ENCODE measurements around the gene SCN5A.
A peak's percentile ranks its signal among the peaks of the same experiment; 100 is the strongest.

Gene SCN5A

DNA sequence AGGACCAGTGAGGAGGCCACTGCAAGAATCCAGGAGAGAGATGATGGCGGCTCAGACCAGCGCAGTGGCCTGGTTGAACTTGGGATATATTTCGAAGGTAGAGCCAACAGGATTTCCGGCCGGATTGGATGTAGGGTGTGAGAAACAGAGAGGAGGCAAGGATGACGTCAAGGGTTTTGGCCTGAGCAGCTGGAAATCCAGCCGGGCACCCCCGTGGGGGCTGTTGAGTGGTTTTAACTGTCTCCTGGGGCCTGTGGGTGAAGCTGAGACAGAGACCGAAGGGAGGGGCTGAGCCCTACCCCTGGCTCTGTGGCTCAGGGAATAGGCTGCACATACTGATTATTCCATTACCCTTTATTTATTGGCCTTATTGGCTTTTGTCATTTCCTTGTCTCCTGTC is 107.7 kb downstream of the SCN5A start:
- DNase-seq (ENCODE audit: low read depth in 2 of 2) = no peak

DNA sequence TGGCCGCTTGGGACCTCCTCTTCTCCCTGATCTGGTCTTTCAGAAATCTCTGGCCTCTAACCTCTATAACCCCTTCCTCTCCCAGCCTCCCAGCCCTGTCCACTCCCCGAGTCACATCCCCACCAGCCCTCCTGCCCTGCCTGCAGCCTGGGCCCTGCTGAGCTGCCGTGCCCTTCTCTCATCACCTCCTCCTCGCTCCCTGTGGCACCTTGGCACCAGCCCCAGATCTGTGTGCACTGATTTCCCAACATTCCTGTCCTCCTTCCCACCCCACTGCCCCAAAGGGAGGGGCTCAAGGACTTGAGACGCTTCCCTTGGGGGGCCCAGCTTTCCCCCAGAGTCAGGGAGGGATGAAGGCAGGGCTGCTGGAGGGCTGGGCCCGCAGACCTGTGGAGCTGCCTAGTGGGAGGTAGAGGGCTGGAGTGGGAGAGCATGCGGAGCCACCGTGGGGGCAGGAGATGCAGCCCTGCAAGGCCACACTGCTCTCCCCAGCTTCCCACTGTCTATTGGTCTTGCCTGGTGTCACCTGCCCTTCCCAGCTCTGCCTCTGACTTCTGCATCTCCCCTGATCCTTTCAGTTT is 110.6 kb downstream of the SCN5A start:
- DNase-seq (ENCODE audit: low read depth in 2 of 2) = no peak

DNA sequence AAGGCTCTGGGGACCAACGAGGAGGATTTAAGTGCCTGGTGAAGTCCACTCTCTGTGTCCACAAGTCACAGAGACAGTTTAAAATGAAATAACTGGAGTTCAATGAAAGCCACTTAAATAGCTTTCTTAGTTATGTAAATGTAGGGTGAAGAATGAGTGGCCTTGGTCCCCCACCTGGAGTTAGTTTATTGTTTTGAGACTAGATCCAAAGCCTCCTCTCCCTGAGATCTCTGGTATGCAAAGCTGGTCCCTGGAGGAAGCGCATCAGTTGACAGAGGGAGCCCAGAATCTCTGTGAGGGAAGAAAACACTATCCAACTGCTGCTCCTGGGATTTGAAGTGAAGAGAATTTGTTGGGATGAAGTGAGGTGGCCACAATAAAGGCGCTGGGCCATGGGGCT is 112.8 kb downstream of the SCN5A start:
- no peak for DNase-seq (ENCODE audit: low read depth in 2 of 2)

DNA sequence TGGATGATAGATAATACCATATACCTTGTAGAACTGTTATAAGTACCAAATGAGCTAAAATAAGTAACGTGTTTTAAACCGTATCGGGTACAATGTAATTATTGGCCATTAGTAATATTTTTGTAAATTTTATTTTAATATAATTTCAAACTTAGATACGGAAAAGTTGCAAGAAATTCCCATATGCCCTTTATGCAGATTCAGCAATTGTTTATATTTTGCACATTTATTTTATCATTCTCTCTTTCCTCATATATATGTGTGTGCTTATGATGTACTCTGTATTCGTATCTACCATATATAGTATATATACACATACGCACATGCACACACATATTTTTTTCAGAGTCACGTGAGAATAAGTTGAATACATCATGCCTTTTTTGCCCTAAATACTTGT is 114.9 kb downstream of the SCN5A start:
- DNase-seq (ENCODE audit: low read depth in 2 of 2) = no peak

DNA sequence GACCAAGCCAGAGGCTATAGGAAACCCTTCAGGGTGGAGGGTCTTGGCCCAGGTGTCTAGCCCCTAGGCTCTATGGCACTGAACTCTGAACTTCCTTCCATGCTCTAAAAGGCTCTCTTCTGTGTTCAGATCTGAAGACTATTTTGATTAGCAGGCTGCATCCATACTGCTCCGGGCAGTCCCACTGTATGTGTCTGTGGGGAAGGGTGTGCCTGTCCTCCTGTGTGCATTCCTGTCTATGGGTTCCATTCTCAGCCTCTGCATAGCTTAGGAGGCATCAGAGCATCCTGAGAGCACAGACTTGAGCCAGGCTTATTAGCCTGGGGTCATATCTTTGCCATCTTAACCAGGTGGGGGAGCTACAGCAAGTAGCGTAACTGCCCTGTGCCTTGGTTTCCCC is 115.3 kb downstream of the SCN5A start:
- DNase-seq (ENCODE audit: low read depth in 2 of 2) = no peak

DNA sequence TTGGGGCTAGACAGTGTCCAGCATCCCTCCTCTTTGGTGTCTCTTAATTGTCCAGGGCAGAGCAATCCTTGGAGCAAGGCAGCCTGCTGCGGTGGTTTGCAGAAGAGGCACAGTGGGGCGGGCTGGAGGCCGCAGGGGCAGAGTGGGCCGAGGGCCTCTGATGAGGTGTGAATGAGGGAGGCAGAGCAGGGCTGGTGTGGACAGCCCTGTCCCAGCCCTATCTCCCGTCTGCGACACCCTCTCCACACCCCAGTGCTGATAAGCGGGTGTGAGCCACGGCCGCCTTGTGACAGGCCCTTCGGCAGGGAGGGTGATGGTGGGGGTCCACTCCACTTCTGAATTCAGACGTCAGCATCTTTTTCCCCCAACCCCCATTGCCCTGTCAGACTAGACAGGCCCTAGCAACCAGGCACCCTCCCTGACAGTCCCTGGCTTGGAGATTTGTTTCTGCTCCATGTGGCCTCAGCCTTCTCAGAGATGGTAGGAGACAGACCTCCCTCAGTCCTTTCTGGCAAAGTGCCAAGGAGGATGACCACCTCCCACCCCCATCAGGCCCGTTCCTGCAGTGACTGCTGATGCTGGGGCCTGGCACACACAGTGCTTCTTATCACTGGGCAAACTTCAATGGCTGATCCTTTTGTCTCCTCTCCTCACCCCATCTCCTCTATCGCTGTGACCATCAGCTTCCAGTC is 116.1 kb downstream of the SCN5A start:
- DNase-seq (ENCODE audit: low read depth in 2 of 2) = no peak

DNA sequence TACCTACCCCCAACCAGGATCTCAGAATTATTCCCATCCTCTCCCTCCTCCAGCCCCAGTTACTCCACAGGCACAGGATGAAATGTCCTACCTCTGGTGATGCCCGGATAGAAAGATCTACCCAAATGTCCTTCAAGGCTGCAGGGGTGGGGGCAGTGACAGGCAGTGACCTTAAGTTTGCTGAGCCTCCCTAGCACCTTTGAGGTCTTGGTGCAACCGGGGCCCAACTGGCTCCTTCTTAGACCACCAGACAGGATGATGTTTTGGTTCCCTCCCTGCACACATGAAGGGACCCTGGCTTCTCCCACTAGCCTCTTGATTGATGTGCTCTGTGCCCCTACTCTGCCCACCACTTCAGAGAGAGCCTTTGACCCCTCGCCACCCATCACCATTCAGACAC is 117.0 kb downstream of the SCN5A start:
- DNase-seq (ENCODE audit: low read depth in 2 of 2) = no peak

DNA sequence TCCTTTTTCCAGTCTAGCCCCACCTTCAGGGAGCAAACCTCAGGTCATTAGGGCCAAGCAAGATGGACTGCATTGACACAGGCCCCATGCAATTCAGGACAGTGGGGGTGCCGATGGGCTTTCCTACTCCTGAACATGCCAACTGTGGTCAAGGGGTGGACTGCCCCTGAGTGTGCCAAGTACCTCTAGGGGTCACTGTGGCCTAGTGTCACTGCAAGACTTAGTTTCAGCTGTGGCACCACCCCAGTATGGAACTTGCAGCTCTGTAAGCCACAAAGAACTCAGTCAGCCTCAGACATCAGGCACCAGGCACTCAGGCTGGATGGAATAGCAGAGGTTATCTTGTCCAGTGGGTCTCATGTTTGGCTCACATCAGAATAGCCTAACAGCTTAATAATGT is 121.0 kb downstream of the SCN5A start:
- no peak for DNase-seq (ENCODE audit: low read depth in 2 of 2)

DNA sequence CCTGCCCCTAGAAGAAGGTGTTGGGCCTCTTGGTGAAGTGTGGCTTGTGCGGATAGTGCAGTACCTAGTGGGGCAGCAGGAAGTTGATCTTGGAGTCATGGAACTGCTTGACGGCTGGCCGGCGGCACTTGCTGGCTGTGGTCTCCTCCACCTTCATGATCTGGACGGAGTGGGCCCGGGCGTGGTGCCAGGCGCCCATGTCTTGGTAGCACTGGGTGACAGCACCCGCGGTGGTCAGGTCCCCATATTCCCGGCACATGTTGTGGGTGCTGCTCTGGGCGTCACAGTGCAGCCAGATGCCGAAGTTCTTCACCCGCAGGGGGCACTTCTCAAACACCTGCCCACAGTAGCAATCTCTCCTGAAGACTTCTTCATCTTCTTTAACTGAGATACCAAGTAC is 122.7 kb downstream of the SCN5A start:
- no peak for DNase-seq (ENCODE audit: low read depth in 2 of 2)

DNA sequence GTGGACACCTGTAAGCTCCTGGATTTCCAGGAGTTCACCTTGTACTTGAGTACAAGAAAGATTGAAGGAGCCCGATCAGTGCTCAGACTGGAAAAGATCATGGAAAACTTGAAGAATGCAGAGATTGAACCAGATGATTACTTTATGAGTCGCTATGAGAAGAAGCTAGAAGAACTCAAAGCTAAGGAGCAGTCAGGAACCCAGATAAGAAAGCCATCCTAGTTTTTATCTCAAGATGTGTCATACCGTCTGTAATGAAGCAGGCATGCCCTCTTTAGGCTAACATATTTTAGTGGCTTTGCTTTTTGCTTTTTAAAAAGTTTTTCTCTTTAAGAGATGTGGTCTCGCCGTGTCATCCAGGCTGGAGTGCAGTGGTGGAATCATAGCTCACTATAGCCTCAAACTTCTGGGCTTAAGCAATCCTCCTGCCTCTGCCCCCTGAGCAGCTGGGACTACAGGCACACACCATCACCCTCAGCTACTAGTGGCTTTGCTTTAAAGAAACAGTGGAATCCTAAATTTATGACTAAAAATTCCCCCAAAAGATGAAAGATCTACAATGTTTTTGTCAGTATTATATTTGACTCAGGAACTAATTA is 125.2 kb downstream of the SCN5A start:
- DNase-seq (ENCODE audit: low read depth in 2 of 2) = no peak

DNA sequence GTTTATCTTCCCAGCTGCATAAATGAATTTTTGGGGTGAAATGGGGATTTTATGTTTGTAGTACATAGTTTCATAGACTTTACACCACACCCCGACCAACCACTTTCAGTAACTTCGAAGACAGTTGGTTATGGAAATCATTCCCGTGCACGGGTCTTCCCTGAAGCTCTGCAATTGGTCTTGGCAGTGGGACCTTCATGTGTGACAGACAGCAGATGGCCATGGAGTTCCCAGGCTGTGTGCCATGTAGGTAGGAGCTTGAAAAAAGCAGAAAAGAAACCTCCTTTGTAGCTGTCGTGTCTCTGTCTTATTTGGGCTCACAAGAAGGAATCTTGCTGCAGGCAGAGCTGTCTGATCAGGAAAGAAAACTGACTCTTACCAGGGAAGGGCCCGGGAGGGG is 127.5 kb downstream of the SCN5A start:
- no peak for DNase-seq (ENCODE audit: low read depth in 2 of 2)

DNA sequence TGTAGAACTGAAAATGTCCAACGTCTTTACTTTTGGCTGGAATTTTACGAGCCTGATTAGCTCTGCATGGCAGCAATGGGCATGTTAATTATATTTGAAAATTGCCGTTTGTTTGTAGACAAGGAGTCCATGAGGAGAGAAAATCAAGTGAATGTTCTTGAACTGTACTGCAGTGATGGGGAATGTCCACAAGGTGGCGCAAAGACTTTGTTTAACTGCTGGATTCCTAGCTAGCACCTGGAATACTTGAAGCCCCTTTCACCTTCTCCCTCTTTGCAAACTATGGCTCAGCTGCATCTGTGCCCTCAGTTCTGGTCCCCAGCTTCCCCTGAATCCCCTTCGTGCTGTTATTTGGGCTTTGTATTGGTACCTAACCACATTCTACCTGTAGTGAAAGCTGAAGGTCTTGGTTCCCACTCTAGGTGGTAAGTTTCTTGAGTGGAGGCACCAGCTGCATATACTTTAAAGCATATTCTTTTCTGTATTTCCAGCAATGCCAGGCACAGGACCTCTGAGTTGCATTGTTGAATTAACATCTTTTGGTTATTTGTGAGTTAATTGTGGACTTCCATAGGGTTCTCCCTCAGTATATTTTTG is 128.0 kb downstream of the SCN5A start:
- DNase-seq (ENCODE audit: low read depth in 2 of 2) = peak; percentile 25 to 48

DNA sequence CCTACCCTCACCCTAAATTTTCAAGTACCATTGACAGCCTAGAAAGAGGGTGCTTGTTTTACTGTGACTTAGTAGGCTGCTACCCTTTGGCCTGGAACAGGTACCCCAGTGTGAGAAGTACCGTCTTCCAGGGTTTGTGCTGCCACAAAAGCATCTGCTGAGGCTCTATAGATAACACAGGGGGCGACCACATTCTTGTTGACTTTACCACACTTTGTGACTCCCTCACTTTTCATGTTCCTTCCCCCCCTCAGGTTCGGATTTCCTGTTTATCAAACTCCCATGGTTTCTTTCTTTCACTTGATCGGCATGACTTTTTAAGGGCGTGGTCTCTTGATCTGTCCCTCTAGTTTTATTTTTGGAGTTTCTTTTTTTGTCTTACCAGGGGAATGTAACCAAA is 129.8 kb downstream of the SCN5A start:
- DNase-seq (ENCODE audit: low read depth in 2 of 2) = no peak

DNA sequence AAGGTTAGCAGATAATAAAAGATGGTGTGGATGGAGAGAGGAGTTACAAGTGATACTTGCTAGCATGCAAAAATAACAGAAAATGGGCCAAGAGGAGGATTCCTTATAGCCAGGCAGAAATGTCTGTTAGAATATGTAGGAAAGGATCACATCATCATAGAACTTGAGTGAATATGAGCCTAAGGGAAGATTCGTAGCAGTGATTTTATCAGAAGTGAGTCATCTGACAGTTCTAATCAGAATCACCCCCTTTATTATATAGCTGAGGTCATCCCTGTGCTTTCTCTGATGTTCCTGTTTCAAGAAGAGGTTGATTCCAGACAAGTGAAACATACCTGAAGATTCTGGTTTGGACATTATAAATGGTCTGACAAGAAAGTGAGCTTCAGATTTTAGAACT is 130.5 kb downstream of the SCN5A start:
- DNase-seq (ENCODE audit: low read depth in 2 of 2) = no peak

DNA sequence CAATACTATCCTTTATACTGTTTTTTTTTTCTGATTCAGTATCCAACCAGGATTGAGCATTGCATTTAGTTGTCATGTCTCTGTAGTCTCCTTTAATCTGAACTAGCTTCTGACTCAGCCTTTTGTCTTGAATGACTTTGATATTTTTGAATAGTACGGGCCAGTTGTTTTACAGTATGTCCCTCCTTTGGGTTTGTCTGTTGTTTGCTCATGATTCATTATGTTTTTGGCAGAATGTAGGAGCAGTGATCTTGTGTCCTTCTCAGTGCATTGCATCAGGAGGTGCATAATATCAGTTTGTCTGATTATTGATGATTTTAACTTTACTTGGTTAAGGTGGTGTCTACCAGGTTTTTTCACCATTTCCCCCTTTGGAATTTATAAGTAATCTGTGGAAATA is 132.8 kb downstream of the SCN5A start:
- no peak for DNase-seq (ENCODE audit: low read depth in 2 of 2)

DNA sequence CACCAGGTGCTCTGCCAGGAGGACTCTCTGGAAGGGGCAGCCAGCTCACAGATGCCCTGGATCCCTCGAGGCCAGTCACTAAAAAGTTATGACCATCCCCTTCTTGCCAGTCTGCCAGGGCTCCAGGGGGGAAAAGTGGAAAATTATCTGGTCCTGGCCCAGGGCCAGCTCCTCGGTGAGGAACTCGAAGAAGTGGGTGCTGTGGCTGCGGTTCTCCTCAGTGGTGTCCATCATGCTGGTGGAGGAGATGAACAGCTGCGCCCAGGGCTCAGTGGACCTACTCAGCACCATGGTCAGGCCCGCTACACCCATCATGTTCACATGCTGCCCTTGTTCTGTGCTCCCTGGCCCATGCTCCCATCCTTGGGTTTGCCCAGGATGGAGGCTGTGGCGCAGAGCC is 134.1 kb downstream of the SCN5A start:
- DNase-seq (ENCODE audit: low read depth in 2 of 2) = no peak

DNA sequence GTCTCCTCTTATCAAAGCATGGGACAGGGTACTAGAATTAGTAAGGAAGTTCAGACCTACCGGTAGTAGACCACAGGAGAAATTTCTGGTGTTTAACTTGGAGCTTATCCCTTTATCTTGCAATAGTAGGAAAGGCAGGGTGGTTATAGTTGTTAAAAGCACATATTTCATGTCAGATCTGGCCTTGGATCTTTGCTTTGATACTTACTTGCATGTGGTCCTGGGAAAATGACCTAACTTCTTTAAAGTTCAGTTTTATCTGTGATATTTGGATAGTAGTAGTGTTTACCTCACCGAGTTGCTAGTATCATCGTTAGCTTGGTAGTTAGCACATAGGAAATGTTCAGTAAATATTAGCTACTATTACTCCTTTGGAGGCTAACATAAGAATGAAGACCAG is 137.9 kb downstream of the SCN5A start:
- no peak for DNase-seq (ENCODE audit: low read depth in 2 of 2)

DNA sequence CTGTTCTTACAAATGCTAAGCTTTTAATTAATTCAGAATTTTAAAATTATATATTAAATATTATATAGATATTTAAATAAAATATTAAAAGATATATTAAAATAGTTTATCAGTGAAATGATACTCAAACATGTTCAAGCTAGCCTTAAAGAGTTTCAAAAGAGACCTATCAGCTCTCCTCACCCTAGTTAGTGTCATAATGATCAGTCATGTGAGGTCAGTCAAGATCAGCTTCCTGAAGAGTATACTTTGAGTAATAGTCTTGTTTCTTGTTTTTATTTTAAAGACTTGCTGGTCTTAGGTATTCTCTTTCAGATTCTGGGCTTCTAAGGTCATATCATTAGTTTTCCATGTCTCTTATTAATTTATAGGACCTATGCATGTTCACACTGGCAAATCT is 138.9 kb downstream of the SCN5A start:
- no peak for DNase-seq (ENCODE audit: low read depth in 2 of 2)

DNA sequence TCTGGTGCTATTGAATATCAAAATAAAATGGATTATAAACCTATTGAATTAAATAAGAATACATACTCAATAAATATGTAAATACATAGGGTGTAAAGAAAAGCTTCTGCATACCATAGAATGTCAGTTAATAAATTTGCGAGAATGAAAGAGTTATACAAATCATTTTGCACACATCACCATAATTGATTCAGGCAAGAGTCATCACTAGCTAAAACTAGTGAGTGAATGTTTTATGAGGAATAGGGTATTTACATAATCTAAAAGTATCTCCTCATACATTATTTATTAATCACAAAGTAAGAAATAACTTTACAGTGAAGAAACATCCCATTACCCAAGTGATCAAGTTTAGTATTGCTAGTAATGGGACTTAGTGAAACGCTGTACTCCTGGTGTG is 139.8 kb downstream of the SCN5A start:
- no peak for DNase-seq (ENCODE audit: low read depth in 2 of 2)

DNA sequence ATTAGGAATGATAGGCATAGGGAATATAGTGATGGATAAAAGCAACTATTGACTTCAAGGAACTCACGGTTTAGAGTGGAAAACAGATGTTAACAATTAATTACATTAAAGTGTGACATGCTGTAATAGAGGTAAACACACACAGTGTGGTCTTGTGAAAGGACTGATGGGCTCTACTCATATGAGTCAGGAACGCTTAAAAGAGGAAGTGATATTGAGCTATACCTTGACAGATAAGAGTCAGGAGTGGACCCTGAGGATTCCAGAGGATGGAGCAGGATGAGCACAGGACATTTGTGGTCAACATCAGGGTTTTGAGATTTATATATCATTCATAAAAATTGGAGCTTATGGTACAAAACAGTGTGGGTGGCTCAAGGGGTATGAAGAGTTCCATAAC is 142.4 kb downstream of the SCN5A start:
- no peak for DNase-seq (ENCODE audit: low read depth in 2 of 2)

DNA sequence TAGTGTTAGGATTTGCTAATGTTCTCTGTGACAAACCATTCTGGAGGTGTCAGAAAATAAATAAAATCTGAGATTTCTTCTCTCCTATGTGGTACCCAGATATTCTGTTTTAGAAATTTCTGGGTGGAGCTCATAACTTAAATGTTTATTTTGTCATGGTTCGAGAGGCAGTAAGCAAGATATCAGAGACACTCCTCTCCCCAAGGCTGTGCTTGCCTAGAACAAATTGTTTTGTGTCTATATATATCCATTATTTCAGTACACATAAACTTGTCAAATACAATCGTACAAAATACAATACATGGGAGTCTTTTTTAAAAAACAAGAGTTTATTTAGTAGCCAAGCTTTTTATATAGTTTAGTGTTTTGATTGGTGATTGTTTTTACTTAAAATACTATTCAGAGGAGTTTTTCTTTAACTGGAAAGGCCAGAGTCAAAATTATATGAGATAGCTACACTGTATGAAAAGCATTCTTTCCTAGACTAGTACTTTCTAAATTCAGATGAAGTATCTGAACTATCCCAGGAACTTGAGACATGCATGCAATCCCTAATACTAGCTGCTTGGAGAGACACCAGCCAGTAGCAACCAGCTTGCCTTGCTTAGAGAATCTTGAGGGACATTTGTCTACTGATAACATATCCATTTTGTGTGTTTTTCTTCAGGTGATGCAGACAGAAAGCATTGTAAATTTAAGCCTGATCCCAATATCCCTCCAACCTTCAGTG is 148.6 kb downstream of the SCN5A start:
- DNase-seq (ENCODE audit: low read depth in 2 of 2) = no peak

All from stimulated activated CD4-positive, alpha-beta T cell treated with anti-CD3 and anti-CD28 coated beads, Interleukin-1b, Interleukin-23, amount 100 ng/mL, for 4 hours (primary cell).